ENCODE measurements around the gene IL1R1.
A peak's percentile ranks its signal among the peaks of the same experiment; 100 is the strongest.
"Not testable (repeated sequence)": the region's sequence is repeated elsewhere in the genome, so short reads cannot be mapped to it uniquely, and the experiment has no call there.

The IL1R1 gene

GRCh38 chr2:102141970-102142828, at the start of gene IL1R1:
TSS of gene IL1R1 (plus strand) at chr2:102142746. CDS start at chr2:102157725, 14,979 bp downstream.
- DNase-seq (ENCODE audit: low spot score): no peak

- no peak for DNase-seq (ENCODE audit: low spot score)
Measured at GRCh38 chr2:102093662-102094061, 48.9 kb upstream of the IL1R1 start.

GRCh38 chr2:102094917-102095316, 47.6 kb upstream of the IL1R1 start:
- DNase-seq (ENCODE audit: low spot score): no peak

- no peak for DNase-seq (ENCODE audit: low spot score)
Measured at GRCh38 chr2:102096103-102096502, 46.4 kb upstream of the IL1R1 start.

- DNase-seq (ENCODE audit: low spot score): no peak
Measured at GRCh38 chr2:102098756-102099155, 43.8 kb upstream of the IL1R1 start.

- DNase-seq (ENCODE audit: low spot score): no peak
Measured at GRCh38 chr2:102099536-102100298, 42.8 kb upstream of the IL1R1 start.

- DNase-seq (ENCODE audit: low spot score): no peak
Measured at GRCh38 chr2:102100371-102101096, 42.0 kb upstream of the IL1R1 start.

- DNase-seq (ENCODE audit: low spot score): no peak
Measured at GRCh38 chr2:102101097-102101848, 41.3 kb upstream of the IL1R1 start.

GRCh38 chr2:102101849-102102635, 40.5 kb upstream of the IL1R1 start:
- DNase-seq (ENCODE audit: low spot score): no peak

GRCh38 chr2:102102636-102102948, 40.0 kb upstream of the IL1R1 start:
- DNase-seq (ENCODE audit: low spot score): not testable (repeated sequence)

- no peak for DNase-seq (ENCODE audit: low spot score)
Measured at GRCh38 chr2:102103284-102103683, 39.3 kb upstream of the IL1R1 start.

GRCh38 chr2:102103992-102104871, 38.3 kb upstream of the IL1R1 start:
- DNase-seq (ENCODE audit: low spot score): peak; percentile 45

GRCh38 chr2:102106133-102106556, 36.4 kb upstream of the IL1R1 start:
- no peak for DNase-seq (ENCODE audit: low spot score)

- DNase-seq (ENCODE audit: low spot score): not testable (repeated sequence)
Measured at GRCh38 chr2:102106813-102107740, 35.5 kb upstream of the IL1R1 start.

- no peak for DNase-seq (ENCODE audit: low spot score)
Measured at GRCh38 chr2:102107741-102108070, 34.8 kb upstream of the IL1R1 start.

- DNase-seq (ENCODE audit: low spot score): no peak
Measured at GRCh38 chr2:102109016-102109415, 33.5 kb upstream of the IL1R1 start.

GRCh38 chr2:102110171-102110570, 32.4 kb upstream of the IL1R1 start:
- no peak for DNase-seq (ENCODE audit: low spot score)

GRCh38 chr2:102110596-102111334, 31.8 kb upstream of the IL1R1 start:
- DNase-seq (ENCODE audit: low spot score): no peak
